Measurements from ENCODE around the gene AHNAK. TPM values are rescaled to one million over a fixed set of nuclear protein-coding genes. Genes with fewer than 3 reads are reported as not detected.
"Not testable (repeated sequence)": the region's sequence is repeated elsewhere in the genome, so short reads cannot be mapped to it uniquely, and the experiment has no call there.

Gene AHNAK
- total RNA-seq, 1 donor from 2014 or later = 546 TPM

- not testable (repeated sequence) for DNase-seq (ENCODE audit: low spot score)
Observed at GRCh38 chr11:62550478-62550877, 3.9 kb upstream of the AHNAK start.

GRCh38 chr11:62548545-62549335 is 2.1 kb upstream of the AHNAK start:
- no peak for DNase-seq (ENCODE audit: low spot score)

DNA sequence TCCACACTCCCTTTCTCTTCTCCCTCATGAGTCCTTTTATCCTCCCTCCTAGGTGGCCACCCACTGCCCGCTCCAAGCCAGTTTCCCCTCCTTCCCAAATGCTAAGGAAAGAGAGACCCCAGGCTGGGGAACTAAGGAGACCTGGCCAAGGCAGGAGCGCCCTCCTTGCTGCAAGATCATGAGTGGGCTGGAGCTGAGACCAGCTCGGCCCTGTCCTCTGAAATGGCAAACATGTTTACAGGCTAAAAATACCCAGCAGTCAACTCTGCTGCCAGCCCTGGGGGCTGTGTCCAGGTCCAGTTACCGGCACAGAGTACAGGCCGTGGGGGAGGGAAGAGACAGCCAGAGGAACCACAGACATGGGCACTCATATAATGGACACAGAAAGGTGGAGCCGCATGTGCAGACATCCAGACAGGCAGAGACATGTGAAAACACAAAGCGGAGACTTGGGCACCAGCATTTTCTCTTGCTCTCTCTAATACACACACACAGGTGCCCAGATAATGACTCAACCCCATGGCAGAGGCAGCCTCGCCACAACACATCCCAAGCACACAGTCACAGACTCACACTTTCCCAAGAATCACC is 1.2 kb upstream of the AHNAK start:
- DNase-seq (ENCODE audit: low spot score) = peak; percentile 72

DNA sequence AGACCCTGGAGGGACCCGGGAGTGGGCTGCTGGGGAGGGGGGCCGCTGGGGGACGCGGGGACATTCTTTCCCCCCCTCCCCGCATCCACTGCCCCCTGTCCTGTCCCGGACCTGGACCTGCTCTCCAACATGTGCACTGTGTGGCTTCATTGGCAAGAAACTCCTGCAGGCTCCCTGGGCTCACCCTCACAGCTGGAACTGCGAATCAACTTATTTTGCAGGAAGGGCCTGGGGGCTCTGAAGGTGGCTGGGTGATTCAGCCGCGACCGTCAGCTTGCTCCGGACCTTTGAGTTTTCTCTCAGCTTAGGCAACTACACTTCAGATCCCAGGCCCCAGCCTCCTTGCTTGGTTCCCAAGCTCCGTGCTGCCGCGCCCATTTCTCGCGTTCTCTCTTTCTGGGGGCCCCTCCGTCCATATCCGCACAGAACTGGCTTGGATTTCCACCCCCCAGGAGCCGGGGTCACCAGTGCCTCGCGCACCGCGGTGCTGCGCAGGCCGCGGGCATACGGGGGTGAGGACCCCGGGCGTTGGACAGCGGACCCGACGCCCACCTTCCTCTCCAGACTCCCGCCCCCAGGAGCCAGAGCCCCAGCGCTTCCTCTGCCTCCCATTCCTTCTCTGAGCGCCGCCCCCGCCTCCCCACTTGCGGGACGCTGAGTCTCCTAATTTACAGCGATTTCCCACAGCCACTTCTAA is 471 bp upstream of the AHNAK start:
- peak; percentile 65 for DNase-seq (ENCODE audit: low spot score)

GRCh38 chr11:62545437-62546243 is 966 bp downstream of the AHNAK start:
- DNase-seq (ENCODE audit: low spot score) = peak; percentile 97

- DNase-seq (ENCODE audit: low spot score) = peak; percentile 69
Observed at GRCh38 chr11:62544581-62545436, 1.8 kb downstream of the AHNAK start.

GRCh38 chr11:62543680-62544444 is 2.7 kb downstream of the AHNAK start:
- no peak for DNase-seq (ENCODE audit: low spot score)

GRCh38 chr11:62542750-62543567 is 3.6 kb downstream of the AHNAK start:
- DNase-seq (ENCODE audit: low spot score) = peak; percentile 89

DNA sequence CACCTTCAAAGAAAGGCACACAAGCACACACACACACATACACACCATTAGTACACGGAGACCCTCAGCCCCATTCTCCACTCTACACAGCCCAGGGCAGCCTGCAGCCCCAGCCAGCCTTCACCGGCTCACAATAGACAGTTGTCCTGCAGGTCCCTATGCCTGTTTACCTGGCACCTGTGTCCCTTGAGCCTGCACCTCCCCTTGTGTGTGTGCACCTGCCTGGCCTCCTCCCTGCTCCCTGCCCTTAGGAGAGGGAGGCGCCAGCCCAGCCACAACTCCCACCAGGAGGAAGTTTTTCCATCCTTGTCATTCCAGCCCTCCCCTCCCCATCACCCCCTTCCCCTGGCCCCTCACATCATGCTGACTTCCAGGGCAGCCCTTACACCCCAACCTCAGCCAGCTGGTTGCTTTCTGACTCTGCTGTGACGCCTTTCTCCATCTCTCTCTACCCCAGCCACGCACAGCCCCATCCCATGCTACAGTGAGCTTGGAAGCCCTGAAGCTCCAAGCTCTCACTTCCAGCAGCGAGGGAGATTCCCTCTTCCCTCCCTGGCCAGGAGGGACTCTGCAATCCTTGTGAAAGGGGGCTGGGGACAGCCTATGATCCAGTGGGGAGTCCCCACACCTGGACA is 4.4 kb downstream of the AHNAK start:
- no peak for DNase-seq (ENCODE audit: low spot score)

- DNase-seq (ENCODE audit: low spot score) = peak; percentile 62
Observed at GRCh38 chr11:62540804-62541701, 5.6 kb downstream of the AHNAK start.

- DNase-seq (ENCODE audit: low spot score) = peak; percentile 87
Observed at GRCh38 chr11:62539238-62539925, 7.2 kb downstream of the AHNAK start.

DNA sequence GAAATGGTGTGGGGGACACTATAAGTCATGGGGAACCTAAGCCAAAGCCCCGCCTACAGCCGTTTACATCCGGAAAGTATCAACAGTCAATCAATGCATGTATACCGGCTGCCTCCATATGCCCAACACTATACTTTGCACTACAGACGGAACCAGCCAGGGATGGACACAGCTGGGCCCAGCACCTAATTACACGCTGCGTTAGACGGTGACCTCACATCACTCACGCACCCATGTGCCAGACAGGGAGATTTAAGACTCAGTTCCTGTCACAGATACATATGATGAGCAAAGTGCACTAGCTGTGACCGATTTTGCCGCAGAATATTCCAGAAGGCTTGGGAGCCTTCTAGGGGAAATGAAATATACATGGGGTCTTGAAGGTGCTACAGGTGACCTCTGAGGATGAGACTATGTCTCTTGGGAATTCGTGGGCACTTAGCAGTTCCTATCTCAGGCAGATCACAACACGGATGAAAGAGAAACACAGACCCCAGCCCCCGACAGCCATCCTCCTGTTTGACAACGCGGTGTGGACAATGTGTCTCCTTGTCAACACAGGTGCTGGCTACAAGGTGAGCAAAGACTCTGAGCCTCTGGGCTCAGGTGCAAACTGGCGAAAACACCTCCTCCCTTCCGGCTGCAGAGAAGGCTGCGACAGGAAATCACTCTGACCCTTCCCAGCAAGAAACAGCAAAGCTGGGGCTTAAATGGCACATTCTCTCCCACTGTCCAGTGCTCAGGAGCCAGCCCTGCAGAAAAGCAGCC is 8.0 kb downstream of the AHNAK start:
- DNase-seq (ENCODE audit: low spot score) = no peak

GRCh38 chr11:62536301-62536957 is 10.2 kb downstream of the AHNAK start:
- no peak for DNase-seq (ENCODE audit: low spot score)

- no peak for DNase-seq (ENCODE audit: low spot score)
Observed at GRCh38 chr11:62535802-62536201, 10.8 kb downstream of the AHNAK start.

DNA sequence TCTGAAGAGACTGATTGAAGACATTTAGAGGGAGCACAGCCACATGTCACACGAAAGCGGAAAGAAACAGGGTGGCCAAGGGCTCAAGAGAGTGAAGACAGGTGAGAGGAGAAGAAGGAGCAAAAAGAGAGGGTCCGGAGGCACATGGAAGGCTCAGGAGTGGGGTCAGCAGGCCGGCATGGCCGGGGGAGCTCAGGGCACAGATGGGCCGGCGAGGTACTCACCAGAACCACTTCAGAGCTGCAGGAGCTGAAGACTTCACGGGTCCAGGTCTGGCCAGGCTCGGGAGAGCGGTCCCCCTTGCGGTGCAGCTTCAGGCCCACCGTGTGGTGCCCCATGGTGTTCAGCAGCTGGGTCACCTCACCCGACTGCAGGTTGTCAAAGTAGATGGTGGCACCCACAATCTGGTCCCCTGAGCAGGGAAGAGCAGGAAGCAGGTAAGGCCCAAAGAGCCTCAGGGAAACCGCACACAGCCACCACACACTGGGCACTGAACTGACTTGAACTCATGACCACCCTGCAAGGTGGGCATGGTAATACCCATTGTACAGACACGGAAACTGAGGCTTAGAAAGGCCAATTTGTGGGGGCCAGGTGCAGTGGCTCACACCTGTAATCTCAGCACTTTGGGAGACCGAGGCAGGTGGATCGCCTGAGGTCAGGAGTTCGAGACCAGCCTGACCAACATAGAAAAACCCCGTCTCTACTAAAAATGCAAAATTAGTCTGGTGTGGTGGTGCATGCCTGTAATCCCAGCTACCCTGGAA is 11.6 kb downstream of the AHNAK start:
- DNase-seq (ENCODE audit: low spot score) = no peak
